Non-pigmented ciliary epithelial cell (primary cell): Measurements from ENCODE around the gene LDHAL6B.
"Not testable (repeated sequence)": the region's sequence is repeated elsewhere in the genome, so short reads cannot be mapped to it uniquely, and the experiment has no call there.

ENCODE experiments used
- DNase-seq: peaks from one replicate; pipeline ENCODE4 v3.0.0-alpha.2; 2010; ENCODE audit warnings: low read depth

The LDHAL6B gene

DNA sequence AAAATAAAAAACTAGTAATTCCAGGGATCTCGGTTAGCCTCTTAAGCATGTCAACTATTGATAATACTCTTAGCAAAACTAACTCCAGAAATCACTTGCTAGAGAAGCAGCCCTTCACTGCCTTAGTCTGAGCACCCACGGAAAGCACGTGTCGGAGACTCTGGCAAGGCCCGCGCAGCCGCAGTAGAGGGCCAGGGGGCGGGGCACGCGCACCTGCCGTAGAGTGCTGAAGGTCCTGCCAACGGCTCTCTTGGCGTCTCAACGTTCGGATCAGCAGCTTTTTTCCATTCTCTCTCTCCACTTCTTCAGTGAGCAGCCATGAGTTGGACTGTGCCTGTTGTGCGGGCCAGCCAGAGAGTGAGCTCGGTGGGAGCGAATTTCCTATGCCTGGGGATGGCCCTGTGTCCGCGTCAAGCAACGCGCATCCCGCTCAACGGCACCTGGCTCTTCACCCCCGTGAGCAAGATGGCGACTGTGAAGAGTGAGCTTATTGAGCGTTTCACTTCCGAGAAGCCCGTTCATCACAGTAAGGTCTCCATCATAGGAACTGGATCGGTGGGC is at the start of gene LDHAL6B:
LDHAL6B (plus strand) TSS at position 221 of the 561 bp plus-strand sequence; CDS start at position 319, 98 bp downstream.
- no peak for DNase-seq

DNA sequence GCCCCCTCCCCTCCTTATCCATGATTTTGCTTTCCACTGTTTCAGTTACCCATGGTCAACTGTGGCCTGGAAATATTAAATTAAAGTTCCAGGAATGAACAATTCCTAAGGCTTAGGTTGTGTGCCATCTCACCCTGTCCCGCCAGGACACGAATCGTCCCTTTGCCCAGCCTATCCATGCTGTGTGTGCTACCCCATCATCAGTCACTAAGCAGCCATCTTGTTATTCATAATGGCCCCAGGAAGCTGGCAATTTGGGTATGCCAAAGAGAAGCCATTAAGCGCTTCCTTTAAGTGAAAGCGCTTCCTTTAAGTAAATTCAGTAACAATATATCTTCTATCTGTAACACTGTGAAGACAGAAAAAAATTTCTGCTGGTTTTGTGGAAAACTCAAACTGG is 49.2 kb upstream of the LDHAL6B start:
- DNase-seq: no peak

DNA sequence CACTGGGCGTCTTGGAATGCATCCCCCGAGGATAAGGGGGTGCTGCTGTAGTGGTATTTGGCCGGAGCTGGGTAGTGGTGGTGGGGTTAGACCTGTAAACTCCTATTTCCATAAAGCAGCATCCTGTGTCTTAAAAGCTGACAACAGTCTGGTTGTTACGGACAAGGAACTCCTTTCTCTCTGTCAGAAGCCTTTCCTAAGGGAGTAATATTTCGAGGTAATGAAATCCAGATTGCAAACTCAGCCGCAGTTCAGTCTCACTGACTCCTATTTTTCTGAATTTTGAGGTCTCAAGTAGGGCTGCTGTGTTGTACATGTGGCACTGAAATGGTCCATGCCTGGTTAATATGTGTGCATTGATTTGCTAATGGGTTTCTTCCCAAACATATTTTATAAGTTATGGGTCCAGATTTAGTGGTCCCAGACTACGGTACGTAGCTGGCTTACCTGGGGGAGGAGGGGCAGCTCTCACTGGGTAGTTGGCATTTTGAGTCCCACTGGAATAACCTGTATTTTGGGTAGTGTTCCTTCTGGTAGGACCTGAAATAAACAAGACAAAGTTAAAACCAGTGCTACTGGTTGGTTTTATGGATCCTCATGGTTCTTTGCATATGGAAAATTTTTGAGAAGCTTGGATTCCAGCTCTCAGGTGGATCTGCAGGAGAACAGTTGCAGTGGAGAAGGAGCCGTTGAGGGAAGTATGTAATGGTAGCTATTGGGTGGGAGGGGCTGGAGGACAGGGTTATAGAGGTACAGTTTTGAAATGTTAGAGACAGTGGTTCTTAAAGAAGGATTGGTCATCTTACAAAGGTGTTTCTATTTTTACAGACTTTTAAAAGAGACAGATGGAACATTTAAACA is 48.6 kb upstream of the LDHAL6B start:
- DNase-seq: no peak

DNA sequence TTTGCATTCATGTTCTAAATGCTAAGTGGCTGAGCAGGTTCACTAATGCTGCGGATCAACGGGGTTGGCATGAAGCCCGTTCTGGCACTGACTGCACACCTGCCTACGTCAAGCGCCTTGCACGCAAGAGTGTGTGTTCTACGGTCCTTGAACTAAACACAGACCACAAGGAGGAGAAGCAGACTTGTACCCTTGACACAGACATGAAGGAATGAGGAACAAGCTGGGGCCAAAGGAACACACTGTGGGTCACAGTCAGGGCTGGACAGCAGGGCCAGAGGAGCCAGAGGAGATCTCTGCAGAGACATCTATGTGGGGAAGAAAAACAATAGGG is 48.0 kb upstream of the LDHAL6B start:
- no peak for DNase-seq

DNA sequence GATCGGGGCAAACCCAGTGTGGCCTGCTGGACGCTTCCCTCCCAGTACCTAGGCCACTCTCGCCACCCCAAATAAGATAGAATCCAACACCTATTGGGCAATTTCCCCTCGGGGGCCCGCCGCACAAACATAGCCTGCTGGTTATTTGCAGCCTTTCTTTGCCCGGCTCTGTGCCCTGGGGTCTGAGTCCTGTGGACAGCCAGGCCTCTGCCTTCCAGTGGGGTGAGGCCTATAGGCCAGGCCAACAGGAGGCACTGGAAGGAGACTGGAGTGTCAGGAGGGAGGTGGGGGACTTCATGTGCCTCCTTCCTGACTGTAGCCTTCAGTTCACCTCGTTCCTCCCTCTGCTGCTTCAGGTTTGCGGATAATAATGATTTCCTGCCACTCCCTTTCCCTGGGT is 47.4 kb upstream of the LDHAL6B start:
- no peak for DNase-seq

DNA sequence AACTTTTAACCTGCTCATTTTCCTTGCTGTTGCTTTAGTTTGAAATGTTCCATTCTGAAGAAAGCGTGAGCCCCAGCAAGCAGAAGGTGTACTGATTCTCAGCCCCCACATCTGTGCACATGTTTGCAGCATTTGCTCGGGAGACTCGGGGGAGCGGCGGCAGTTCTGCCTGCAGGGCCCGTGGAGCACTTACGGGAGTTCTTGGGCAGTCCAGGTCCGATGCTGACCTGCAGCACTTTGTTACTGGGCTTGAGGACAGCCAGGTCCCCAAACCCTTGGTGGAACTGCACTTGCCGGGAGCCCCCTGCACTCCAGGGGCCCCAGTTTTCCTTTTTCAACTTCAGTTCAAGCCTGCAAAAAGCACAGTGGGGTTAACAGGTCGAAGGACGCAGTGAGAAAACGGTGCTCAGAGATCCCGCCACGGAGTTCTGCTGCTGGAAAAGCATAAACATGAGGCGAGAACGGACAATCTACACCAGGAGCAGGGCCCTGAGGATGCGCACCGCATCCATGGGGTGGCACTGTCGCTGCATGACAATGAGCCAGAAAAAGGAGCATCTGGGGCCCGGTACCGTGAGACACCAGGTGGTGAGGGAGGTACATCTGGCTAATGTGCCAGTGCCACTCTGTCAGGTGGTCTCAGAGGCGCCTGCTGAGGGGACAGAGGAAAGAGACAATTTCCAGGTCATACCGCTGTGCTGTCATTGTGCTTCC is 45.6 kb upstream of the LDHAL6B start:
- no peak for DNase-seq

DNA sequence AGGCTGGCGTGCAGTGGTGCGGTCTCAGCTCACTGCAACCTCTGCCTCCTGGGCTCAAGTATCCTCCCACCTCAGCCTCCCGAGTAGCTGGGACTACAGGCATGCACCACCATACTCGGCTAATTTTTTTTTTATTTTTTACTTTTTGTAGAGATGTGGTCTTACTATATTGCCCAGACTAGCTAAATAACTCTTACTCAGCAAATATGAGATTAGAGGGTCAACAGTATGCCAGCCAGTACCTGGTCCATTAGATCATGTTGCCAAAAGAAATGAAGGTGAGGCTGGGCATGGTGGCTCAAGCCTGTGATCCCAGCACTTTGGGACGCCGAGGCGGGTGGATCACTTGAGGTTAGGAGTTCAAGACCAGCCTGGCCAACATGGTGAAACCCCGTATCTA is 44.6 kb upstream of the LDHAL6B start:
- DNase-seq: not testable (repeated sequence)

DNA sequence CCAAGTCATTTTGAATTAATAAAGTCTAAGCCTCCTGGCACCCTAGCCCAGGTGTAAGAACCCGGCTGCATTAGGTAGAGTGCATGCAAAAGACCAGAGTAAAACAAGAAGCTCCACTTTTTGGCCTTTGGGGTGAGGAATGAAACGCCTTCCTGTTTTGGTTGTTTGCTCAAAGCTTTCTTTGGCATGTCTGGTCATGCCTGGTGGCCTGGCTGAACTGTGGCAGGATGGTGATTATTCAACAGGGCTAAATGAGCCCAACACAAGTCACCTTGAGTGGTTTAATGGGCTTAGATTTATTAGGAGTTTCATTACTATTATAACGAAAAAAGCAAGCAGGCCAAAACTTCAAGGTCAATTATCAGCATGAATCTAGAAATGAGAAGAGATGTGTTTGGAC is 40.9 kb upstream of the LDHAL6B start:
- DNase-seq: no peak

DNA sequence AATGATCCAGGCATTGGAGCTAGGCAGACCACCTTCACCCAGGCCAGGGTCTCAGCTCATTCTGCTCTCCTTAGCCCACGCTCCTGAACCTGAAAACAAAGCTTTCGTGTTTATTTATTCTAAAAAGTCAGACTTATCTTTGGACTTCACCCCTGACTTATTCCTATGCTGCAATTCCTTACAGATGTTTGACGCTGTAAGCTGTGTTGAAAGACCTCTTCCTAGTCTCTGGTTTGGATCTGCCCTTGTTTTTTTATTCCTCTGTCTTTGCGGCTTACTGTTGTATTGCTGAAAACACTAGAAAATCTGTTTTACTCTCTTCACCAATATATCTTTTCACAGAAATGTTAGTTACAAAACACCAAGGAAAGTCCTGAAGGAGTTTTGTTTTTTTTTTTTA is 40.5 kb upstream of the LDHAL6B start:
- DNase-seq: no peak

DNA sequence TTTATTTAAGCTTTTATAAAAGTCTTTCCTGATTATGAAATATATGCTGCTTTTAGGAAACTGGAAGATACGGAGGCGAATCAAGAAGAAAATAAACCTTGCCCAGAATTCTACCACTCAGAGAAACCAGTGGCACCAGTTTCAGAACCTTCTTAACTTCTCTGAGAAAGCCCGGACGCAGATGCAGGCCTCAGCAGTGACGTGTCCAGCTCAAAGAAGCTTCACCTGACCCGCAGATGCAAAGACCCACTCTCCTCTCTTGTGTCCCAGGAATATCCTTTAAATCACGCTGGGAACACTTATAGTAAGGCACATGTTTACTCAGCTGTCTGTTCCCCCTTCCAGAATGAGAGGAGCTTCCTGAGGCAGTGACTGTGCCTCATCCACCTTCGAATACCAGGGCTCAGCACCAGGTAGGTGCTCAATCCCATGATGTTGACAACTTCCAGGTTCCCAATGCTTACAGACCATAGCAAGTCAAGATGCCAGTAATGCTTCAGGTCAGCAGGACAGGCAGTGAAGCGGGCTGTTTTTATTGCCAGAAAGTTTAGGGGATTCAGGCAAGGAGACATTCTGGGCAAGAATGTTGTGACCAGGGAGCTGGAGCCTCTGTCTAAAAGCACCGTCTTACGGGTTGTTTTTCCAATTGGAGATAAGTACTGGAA is 39.9 kb upstream of the LDHAL6B start:
- no peak for DNase-seq

DNA sequence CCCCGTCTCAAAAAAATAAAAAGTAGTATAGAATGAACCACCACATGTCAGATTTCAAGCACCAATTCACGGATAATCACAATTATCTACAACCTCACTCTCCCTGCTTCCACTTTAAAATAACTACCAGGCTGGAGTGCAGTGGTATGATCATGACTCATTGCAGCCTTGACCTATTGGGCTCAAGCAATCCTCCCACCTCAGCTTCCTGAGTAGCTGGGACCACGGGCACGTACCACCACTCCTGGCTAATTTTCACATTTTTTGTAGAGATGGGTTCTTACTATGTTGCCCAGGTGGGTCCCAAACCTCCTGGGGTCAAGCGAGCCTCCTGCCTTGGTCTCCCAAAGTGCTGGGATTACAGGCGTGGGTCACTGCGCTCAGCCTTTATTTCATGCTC is 38.1 kb upstream of the LDHAL6B start:
- DNase-seq: no peak

DNA sequence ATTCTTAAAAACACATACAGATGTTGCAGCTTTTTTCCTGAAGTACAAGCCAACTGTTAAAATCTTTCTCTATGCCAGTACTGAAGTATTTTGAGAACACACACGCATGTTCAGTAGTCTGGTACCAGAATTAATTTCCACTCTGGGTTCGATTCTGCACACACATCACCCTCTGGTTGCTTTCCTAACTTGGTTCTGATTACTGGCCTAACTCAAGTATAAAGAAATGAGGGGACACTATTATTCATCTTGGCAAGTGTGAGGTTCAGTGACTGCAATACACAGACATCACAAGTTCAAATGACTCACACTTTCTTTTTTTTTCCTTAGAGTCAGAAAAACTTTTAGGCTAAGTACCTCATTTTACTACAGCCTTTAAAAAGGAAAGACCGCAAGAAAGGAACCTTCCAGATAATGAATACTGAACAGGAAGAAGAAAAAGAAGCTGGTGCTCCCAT is 37.4 kb upstream of the LDHAL6B start:
- no peak for DNase-seq

DNA sequence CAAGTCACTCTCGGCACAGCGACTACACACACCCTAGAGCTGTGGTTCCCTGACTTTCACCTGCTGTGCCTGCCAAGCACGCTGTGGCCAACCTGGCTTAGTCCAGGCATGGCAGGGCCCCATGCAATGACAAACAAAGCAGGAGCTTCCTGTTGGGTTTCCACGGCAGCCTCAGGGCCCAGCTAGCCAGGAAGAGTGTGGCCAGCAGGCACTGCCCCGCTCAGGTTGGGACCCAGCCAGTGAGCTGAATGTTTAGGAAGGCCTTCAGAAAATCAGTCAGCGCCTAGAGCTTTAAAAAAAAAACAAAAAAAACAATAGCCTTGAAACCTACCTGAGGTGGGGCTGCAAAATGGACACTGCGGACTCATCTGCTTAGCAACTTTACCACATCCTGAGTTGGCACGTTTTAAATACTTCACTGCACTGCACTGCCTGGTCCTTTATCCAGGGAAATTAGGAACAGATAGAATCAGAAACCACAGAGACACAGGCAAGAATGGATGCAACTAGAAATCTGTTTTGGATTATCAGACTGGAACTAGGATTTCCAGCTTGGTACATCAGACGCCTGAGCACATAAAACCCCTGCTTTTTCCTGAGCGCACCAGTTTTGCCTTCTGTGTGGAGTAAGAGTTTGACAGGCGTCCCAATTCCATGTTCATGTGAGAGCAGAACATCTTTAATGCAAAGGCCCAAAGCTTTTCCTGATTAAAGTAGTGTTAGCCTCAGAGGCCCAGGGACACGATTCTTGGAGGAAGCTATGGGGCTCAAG is 36.2 kb upstream of the LDHAL6B start:
- DNase-seq: no peak

DNA sequence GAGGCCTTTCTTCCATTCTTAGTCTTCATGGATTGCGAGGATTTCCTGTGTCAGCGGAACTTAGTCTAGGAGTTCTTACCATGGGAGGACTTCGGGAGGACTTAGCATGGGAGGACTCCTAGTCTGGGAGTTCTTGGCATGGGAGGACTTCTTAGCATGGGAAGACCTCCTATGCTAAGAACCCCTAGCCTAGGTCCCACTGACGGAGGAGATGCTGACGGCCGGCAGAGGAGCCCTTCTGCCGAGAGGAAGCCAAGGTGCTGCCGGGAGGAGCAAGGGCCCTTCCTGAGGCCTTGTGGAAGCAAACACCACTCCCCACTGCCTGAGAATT is 35.6 kb upstream of the LDHAL6B start:
- no peak for DNase-seq

DNA sequence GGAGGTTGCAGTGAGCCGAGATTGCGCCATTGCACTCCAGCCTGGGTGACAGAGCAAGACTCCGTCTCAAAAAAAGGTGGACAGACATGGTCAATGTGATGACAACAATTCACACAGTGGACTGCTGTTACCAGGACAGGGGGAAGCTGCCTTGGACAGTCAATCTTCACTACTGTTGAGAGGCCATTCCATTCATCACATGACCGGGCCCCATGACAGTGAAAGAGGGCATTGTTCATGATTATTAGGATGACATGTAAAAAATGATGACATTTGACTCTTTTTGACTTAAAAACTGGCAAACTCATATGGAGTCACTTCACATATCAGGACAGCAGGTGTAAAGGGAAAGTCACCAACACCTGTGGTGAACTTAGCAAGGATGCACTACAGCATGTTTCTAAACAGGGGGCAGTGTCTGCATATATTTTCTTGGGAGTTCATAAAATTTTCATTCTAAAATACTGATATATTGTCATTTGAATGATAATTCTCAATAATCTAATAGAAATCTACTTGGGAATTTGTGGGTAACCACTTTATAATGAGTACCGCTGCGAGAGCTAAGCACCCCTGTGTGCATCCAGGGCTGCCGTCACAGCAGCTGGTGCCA is 34.2 kb upstream of the LDHAL6B start:
- DNase-seq: no peak

DNA sequence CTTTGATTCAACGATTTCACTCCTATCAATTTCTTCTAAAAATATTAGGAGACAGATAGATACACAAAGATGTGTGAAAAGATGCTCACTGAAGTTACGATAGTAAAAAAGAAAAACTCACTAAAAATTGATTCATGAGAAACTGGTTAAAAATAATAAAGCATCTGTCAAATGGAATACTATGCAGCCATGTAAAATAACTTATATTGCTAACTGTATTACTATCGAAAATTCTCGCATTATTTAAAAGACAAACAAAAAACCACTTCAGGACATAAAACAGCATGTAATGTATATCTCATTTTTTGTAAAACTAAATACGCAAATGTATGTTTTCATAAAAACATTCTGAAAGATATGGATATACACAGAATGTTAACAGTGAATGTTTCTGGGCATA is 33.4 kb upstream of the LDHAL6B start:
- no peak for DNase-seq

DNA sequence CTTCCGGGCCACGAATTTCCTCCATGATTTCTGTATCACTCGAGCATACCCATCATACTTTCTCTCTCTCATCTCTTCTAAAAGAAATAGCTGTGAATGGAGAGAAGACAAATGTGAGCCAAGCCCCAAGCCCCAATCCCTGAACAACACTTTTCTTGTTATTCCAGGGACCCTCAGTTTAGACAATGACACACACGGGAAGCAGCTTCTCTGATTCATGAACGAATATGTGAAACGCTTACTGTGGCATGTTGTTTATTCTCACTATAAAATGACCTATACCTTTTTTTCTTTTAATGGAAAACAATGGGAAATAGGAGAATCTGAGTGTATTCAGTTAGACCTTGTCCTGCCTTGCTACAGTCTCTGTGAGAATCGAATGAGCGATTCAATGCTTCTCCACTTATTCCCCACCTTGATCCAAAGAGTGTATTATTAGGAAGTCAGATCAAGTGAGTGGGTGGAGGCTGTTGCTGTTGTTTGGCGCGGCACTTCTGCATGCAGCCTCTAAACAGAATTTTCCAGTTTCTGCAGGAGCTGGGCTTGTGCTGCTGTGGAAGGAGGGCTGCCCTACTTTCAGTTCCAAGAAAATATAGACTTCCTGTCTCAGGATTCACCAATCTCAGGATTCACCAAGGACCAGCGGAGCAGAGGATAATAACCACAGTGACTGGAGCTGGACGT is 32.4 kb upstream of the LDHAL6B start:
- no peak for DNase-seq

DNA sequence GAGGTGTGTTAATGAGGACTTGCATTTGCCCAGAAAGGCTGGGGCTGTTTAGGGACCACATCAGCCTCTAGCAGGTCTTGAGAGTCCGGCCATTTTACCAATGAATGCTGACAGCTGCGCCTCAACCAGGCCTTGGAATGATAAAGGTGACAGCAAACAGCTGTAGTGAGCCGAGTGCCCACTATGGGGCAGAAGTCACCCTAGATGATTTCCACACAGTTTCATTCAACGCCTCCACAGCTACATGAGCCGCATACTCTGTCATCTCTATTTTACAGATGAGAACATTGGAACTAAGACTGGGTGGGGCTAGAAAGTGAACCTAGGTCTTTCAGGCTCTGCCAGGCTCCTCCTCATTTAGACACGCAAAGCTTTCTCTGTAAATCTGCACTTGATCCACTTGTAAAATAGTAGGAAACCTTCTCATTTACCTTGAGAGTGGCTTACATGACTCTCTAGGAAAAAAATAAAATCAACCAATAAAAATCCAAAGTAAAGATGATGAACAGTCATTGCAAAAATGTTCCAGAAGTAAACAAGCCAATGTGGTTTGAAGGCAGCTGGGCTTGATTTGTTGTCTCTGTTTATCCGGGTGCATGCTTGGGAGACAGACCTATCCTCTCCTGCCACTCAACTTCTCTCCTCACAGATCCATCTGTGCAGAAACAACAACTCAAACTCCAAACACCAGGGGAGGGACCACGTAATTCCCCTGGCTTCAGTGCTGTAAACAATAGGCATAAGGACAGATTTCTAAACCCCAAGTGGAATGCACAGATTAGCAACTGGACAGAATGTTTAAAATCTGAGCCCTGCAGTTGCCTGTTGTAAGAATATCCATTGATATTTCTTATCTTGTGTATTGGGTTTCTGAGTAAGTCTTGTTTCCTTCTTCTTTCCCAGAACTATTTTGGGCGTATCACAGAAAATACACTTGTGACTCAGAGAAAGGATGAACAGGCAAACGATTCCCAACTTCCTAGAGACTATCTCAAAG is 31.5 kb upstream of the LDHAL6B start:
- DNase-seq: no peak

DNA sequence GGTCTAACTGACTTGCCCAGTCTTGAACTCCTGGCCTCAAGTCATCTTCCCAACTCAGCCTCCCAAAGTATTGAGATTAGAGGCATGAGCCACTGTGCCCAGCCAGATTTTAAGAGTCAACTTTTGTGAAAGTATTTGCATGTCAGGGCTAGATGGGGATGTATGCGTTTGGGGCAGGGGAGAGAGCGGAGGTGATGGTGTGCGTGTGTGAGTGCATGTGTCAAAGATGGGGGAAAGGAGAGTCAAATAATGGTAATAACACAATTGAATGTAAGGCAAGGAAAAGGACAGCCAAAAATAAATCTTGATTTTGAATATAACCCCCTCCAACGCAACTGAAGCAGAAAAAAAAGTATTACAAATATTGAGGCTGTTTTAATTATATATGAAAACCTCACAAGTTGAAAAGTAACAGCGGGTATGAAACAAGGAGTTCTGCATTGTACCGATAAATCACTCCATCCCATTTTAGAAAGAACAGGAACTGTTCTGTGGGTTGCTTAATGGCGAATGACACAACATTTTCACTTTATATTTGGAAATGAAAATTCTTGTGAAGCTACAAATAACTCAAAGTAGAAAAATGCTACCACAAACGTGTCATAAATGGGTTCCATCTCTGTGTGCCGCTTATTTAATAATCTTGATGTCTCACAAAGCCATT is 29.9 kb upstream of the LDHAL6B start:
- no peak for DNase-seq
